Measurements from ENCODE around the gene ABCB8.

DNA sequence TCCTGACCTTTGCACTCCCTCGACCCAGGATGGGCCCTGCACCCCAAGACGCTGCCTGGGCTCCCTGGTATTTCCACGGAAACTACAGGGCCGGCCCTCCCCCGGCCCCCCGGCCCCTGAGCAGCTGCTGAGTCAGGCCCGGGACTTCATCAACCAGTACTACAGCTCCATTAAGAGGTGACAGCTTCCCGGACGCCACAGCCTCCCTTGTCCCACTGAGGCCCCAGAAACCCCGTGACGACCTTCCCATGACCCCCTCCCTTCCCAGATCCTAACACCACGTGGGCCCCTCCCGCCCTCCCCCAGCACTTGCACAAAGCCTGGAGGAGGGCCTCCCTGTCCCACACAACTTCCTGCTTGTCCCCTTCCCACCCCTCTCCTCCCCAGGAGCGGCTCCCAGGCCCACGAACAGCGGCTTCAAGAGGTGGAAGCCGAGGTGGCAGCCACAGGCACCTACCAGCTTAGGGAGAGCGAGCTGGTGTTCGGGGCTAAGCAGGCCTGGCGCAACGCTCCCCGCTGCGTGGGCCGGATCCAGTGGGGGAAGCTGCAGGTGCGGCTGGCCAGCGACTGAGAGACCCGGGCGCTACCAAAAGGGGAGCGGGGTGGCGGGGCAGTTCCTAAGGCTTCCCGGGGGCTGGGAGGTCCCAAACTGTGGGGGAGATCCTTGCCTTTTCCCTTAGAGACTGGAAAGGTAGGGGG lies 31.7 kb upstream of the ABCB8 start:
- TF ChIP-seq, protein P1, sequence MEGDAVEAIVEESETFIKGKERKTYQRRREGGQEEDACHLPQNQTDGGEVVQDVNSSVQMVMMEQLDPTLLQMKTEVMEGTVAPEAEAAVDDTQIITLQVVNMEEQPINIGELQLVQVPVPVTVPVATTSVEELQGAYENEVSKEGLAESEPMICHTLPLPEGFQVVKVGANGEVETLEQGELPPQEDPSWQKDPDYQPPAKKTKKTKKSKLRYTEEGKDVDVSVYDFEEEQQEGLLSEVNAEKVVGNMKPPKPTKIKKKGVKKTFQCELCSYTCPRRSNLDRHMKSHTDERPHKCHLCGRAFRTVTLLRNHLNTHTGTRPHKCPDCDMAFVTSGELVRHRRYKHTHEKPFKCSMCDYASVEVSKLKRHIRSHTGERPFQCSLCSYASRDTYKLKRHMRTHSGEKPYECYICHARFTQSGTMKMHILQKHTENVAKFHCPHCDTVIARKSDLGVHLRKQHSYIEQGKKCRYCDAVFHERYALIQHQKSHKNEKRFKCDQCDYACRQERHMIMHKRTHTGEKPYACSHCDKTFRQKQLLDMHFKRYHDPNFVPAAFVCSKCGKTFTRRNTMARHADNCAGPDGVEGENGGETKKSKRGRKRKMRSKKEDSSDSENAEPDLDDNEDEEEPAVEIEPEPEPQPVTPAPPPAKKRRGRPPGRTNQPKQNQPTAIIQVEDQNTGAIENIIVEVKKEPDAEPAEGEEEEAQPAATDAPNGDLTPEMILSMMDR (conservative IDR thresholded peaks at IDR 0.05), result no peak
- TF ChIP-seq ZFX (IDR thresholded peaks at IDR 0.05), result no peak

Data from C4-2B (cell line).